Measurements from ENCODE around the gene FOS. TPM values are rescaled to one million over a fixed set of nuclear protein-coding genes. Genes with fewer than 3 reads are reported as not detected.
A peak's percentile ranks its signal among the peaks of the same experiment; 100 is the strongest.

FOS gene
- total and polyA plus RNA-seq, 2 of the 13 experiments (the other 11 are each of a cell fraction or from before 2014, with no cell fraction given): 15.9 to 24.2 TPM

DNA sequence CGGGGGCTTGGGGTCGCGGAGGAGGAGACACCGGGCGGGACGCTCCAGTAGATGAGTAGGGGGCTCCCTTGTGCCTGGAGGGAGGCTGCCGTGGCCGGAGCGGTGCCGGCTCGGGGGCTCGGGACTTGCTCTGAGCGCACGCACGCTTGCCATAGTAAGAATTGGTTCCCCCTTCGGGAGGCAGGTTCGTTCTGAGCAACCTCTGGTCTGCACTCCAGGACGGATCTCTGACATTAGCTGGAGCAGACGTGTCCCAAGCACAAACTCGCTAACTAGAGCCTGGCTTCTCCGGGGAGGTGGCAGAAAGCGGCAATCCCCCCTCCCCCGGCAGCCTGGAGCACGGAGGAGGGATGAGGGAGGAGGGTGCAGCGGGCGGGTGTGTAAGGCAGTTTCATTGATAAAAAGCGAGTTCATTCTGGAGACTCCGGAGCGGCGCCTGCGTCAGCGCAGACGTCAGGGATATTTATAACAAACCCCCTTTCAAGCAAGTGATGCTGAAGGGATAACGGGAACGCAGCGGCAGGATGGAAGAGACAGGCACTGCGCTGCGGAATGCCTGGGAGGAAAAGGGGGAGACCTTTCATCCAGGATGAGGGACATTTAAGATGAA, 630 bp downstream of the FOS start (continued):
- TF ChIP-seq, protein P1, sequence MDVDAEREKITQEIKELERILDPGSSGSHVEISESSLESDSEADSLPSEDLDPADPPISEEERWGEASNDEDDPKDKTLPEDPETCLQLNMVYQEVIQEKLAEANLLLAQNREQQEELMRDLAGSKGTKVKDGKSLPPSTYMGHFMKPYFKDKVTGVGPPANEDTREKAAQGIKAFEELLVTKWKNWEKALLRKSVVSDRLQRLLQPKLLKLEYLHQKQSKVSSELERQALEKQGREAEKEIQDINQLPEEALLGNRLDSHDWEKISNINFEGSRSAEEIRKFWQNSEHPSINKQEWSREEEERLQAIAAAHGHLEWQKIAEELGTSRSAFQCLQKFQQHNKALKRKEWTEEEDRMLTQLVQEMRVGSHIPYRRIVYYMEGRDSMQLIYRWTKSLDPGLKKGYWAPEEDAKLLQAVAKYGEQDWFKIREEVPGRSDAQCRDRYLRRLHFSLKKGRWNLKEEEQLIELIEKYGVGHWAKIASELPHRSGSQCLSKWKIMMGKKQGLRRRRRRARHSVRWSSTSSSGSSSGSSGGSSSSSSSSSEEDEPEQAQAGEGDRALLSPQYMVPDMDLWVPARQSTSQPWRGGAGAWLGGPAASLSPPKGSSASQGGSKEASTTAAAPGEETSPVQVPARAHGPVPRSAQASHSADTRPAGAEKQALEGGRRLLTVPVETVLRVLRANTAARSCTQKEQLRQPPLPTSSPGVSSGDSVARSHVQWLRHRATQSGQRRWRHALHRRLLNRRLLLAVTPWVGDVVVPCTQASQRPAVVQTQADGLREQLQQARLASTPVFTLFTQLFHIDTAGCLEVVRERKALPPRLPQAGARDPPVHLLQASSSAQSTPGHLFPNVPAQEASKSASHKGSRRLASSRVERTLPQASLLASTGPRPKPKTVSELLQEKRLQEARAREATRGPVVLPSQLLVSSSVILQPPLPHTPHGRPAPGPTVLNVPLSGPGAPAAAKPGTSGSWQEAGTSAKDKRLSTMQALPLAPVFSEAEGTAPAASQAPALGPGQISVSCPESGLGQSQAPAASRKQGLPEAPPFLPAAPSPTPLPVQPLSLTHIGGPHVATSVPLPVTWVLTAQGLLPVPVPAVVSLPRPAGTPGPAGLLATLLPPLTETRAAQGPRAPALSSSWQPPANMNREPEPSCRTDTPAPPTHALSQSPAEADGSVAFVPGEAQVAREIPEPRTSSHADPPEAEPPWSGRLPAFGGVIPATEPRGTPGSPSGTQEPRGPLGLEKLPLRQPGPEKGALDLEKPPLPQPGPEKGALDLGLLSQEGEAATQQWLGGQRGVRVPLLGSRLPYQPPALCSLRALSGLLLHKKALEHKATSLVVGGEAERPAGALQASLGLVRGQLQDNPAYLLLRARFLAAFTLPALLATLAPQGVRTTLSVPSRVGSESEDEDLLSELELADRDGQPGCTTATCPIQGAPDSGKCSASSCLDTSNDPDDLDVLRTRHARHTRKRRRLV (CRISPR knock-in tag; IDR thresholded peaks at IDR 0.05): no peak
- TF ChIP-seq ZKSCAN5 (CRISPR knock-in tag; IDR thresholded peaks at IDR 0.05): no peak
- no peak for TF ChIP-seq NFE2L2 (IDR thresholded peaks at IDR 0.05; ENCODE audit: low read length)
- no peak for TF ChIP-seq ZNF331 (CRISPR knock-in tag; IDR thresholded peaks at IDR 0.05)
- 0 out of 2 replicates have a peak, but pooled peaks have one; percentile 8 for TF ChIP-seq ZNF607 (CRISPR knock-in tag; IDR thresholded peaks at IDR 0.05; ENCODE audit: borderline replicate concordance)
- TF ChIP-seq, protein P2, sequence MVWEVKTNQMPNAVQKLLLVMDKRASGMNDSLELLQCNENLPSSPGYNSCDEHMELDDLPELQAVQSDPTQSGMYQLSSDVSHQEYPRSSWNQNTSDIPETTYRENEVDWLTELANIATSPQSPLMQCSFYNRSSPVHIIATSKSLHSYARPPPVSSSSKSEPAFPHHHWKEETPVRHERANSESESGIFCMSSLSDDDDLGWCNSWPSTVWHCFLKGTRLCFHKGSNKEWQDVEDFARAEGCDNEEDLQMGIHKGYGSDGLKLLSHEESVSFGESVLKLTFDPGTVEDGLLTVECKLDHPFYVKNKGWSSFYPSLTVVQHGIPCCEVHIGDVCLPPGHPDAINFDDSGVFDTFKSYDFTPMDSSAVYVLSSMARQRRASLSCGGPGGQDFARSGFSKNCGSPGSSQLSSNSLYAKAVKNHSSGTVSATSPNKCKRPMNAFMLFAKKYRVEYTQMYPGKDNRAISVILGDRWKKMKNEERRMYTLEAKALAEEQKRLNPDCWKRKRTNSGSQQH (CRISPR knock-in tag; IDR thresholded peaks at IDR 0.05; ENCODE audit: low read depth): no peak
- TF ChIP-seq HOXA5 (CRISPR knock-in tag; IDR thresholded peaks at IDR 0.05): no peak
- TF ChIP-seq RFXAP (CRISPR knock-in tag; IDR thresholded peaks at IDR 0.05; ENCODE audit: borderline replicate concordance): no peak
- no peak for TF ChIP-seq AGO2 (optimal IDR thresholded peaks at IDR 0.05; ENCODE audit: low read depth, low read length)
- no peak for TF ChIP-seq YEATS4 (CRISPR knock-in tag; IDR thresholded peaks at IDR 0.05; ENCODE audit: borderline replicate concordance)
- TF ChIP-seq, protein P3, sequence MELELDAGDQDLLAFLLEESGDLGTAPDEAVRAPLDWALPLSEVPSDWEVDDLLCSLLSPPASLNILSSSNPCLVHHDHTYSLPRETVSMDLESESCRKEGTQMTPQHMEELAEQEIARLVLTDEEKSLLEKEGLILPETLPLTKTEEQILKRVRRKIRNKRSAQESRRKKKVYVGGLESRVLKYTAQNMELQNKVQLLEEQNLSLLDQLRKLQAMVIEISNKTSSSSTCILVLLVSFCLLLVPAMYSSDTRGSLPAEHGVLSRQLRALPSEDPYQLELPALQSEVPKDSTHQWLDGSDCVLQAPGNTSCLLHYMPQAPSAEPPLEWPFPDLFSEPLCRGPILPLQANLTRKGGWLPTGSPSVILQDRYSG (CRISPR knock-in tag; IDR thresholded peaks at IDR 0.05): no peak
- TF ChIP-seq ZSCAN29 (CRISPR knock-in tag; conservative IDR thresholded peaks at IDR 0.05): 0 out of 2 replicates have a peak, but pooled peaks have one; percentile 20
- TF ChIP-seq, protein P4, sequence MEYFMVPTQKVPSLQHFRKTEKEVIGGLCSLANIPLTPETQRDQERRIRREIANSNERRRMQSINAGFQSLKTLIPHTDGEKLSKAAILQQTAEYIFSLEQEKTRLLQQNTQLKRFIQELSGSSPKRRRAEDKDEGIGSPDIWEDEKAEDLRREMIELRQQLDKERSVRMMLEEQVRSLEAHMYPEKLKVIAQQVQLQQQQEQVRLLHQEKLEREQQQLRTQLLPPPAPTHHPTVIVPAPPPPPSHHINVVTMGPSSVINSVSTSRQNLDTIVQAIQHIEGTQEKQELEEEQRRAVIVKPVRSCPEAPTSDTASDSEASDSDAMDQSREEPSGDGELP (IDR thresholded peaks at IDR 0.05; ENCODE audit: borderline replicate concordance, low read depth): no peak
- 0 out of 2 replicates have a peak, but pooled peaks have one; percentile 66 for TF ChIP-seq MTF2 (CRISPR knock-in tag; IDR thresholded peaks at IDR 0.05; ENCODE audit: borderline replicate concordance)
- peak; percentile 12; the same call in 1 of the 2 replicates for TF ChIP-seq NRL (CRISPR knock-in tag; IDR thresholded peaks at IDR 0.05; ENCODE audit: borderline replicate concordance)
- TF ChIP-seq, protein P5, sequence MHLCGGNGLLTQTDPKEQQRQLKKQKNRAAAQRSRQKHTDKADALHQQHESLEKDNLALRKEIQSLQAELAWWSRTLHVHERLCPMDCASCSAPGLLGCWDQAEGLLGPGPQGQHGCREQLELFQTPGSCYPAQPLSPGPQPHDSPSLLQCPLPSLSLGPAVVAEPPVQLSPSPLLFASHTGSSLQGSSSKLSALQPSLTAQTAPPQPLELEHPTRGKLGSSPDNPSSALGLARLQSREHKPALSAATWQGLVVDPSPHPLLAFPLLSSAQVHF (CRISPR knock-in tag; IDR thresholded peaks at IDR 0.05): 0 out of 2 replicates have a peak, but pooled peaks have one; percentile 2
- no peak for TF ChIP-seq ZNF10 (CRISPR knock-in tag; IDR thresholded peaks at IDR 0.05; ENCODE audit: borderline replicate concordance, low read depth)
- 0 out of 2 replicates have a peak, but pooled peaks have one; percentile 2 for TF ChIP-seq HDAC1 (CRISPR knock-in tag; IDR thresholded peaks at IDR 0.05)
- no peak for TF ChIP-seq SP5 (CRISPR knock-in tag; IDR thresholded peaks at IDR 0.05; ENCODE audit: borderline replicate concordance, low read depth)
- no peak for TF ChIP-seq ZNF670 (CRISPR knock-in tag; IDR thresholded peaks at IDR 0.05; ENCODE audit: borderline replicate concordance)
- no peak for TF ChIP-seq GPN1 (CRISPR knock-in tag; IDR thresholded peaks at IDR 0.05; ENCODE audit: borderline replicate concordance)
